Measurements from ENCODE around the gene DYNC1LI2.

DYNC1LI2 gene

DNA sequence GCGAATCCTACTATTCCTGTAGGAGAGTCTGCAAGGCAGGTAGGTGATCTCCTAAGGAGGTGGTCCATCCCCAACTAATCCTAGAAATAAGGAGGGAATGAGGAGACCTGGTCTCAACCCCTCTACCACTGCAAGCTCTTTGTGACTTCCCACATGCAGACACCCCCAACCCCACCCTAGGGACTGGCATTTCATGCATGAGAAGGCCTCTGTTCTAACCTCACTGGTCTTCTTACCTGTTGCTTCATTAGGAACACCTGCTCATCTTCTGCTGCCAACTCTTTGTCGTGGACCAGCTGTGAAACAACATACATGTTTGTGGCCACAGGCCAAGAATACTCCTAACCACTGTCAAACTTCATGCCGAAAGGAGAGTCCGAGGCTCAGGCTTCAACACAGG lies 22.6 kb downstream of the DYNC1LI2 start:
- Histone ChIP-seq H3K27ac (ENCODE audit: low read depth, low read length) (no peak overlapping the region), H3K4me1 (ENCODE audit: control insufficient read depth, insufficient read depth, low read length) (peaks cover 2% of the 10 kb centered on the region), H3K36me3 (ENCODE audit: control insufficient read depth, insufficient read depth, low read length) (peaks cover 60% of the 10 kb centered on the region), H3K9ac (ENCODE audit: low read length) (no peak overlapping the region), H3K27me3 (ENCODE audit: control insufficient read depth, insufficient read depth, low read length) (no peaks in the 10 kb centered on the region), H3K4me3 (ENCODE audit: low read length) (no peak overlapping the region)

- peaks cover 65% of the 10 kb centered on the region for H3K36me3 ChIP-seq (ENCODE audit: control insufficient read depth, insufficient read depth, low read length)
- H3K27ac ChIP-seq (ENCODE audit: low read depth, low read length), result no peak overlapping the region
- peaks cover 2% of the 10 kb centered on the region for H3K4me1 ChIP-seq (ENCODE audit: control insufficient read depth, insufficient read depth, low read length)
- no peak overlapping the region for H3K9ac ChIP-seq (ENCODE audit: low read length)
- no peak overlapping the region for H3K4me3 ChIP-seq (ENCODE audit: low read length)
- H3K27me3 ChIP-seq (ENCODE audit: control insufficient read depth, insufficient read depth, low read length), result no peaks in the 10 kb centered on the region
Measured at GRCh38 chr16:66728117-66728787, 23.2 kb downstream of the DYNC1LI2 start.

- no peak overlapping the region for H3K27ac ChIP-seq (ENCODE audit: low read depth, low read length)
- no peaks in the 10 kb centered on the region for H3K4me1 ChIP-seq (ENCODE audit: control insufficient read depth, insufficient read depth, low read length)
- H3K27me3 ChIP-seq (ENCODE audit: control insufficient read depth, insufficient read depth, low read length), result no peaks in the 10 kb centered on the region
- no peak overlapping the region for H3K9ac ChIP-seq (ENCODE audit: low read length)
- no peak overlapping the region for H3K4me3 ChIP-seq (ENCODE audit: low read length)
- H3K36me3 ChIP-seq (ENCODE audit: control insufficient read depth, insufficient read depth, low read length), result peaks cover 27% of the 10 kb centered on the region
Measured at GRCh38 chr16:66720766-66721165, 30.6 kb downstream of the DYNC1LI2 start.

DNA sequence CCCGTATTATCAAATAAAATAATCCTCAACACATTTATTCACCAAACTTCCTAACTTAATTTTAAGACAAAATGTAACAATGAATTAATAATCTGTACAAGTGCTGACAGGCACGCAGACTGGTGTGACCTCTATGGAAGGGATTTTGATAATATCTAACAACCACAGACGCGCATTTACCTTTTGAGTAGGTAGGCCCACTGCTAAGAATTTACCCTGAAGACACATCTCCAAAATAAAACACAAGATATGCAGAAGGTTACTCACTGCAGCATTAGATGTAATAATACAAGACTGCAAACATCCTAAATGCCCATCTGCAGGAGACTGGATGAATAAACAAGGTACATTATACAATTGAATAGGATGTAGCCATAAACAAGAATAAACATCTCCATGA lies 32.2 kb downstream of the DYNC1LI2 start:
- no peaks in the 10 kb centered on the region for H3K4me1 ChIP-seq (ENCODE audit: control insufficient read depth, insufficient read depth, low read length)
- peaks cover 18% of the 10 kb centered on the region for H3K36me3 ChIP-seq (ENCODE audit: control insufficient read depth, insufficient read depth, low read length)
- no peak overlapping the region for H3K4me3 ChIP-seq (ENCODE audit: low read length)
- H3K27ac ChIP-seq (ENCODE audit: low read depth, low read length), result no peak overlapping the region
- no peaks in the 10 kb centered on the region for H3K27me3 ChIP-seq (ENCODE audit: control insufficient read depth, insufficient read depth, low read length)
- H3K9ac ChIP-seq (ENCODE audit: low read length), result no peak overlapping the region

GRCh38 chr16:66717776-66718175 lies 33.6 kb downstream of the DYNC1LI2 start:
- no peak overlapping the region for H3K9ac ChIP-seq (ENCODE audit: low read length)
- H3K4me1 ChIP-seq (ENCODE audit: control insufficient read depth, insufficient read depth, low read length), result no peaks in the 10 kb centered on the region
- no peaks in the 10 kb centered on the region for H3K27me3 ChIP-seq (ENCODE audit: control insufficient read depth, insufficient read depth, low read length)
- no peak overlapping the region for H3K27ac ChIP-seq (ENCODE audit: low read depth, low read length)
- H3K36me3 ChIP-seq (ENCODE audit: control insufficient read depth, insufficient read depth, low read length), result peaks cover 4% of the 10 kb centered on the region
- no peak overlapping the region for H3K4me3 ChIP-seq (ENCODE audit: low read length)

- Histone ChIP-seq H3K4me3 (ENCODE audit: low read length) (no peak overlapping the region), H3K9ac (ENCODE audit: low read length) (no peak overlapping the region), H3K36me3 (ENCODE audit: control insufficient read depth, insufficient read depth, low read length) (no peaks in the 10 kb centered on the region), H3K27me3 (ENCODE audit: control insufficient read depth, insufficient read depth, low read length) (no peaks in the 10 kb centered on the region), H3K27ac (ENCODE audit: low read depth, low read length) (no peak overlapping the region), H3K4me1 (ENCODE audit: control insufficient read depth, insufficient read depth, low read length) (no peaks in the 10 kb centered on the region)
Measured at GRCh38 chr16:66717112-66717675, 34.2 kb downstream of the DYNC1LI2 start.

- Histone ChIP-seq H3K27ac (ENCODE audit: low read depth, low read length) (no peak overlapping the region), H3K36me3 (ENCODE audit: control insufficient read depth, insufficient read depth, low read length) (no peaks in the 10 kb centered on the region), H3K9ac (ENCODE audit: low read length) (no peak overlapping the region)
Measured at GRCh38 chr16:66714654-66715307, 36.6 kb downstream of the DYNC1LI2 start.

DNA sequence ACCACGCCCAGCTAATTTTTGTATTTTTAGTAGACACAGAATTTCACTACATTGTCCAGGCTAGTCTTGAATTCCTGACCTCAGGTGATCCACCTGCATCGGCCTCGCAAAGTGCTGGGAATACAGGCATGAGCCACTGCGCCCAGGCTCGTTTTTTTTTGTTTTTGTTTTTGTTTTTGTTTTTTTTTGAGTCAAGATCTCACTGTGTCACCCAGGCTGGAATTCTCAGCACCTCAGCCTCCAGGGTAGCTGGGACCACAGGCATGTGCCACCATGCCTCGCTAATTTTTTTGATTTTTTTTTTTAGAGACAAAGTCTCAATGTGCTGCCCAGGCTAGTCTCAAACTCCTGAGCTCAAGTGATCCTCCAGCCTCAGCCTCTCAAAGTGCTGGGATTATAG lies 37.3 kb downstream of the DYNC1LI2 start:
- no peak overlapping the region for H3K9ac ChIP-seq (ENCODE audit: low read length)
- H3K36me3 ChIP-seq (ENCODE audit: control insufficient read depth, insufficient read depth, low read length), result no peaks in the 10 kb centered on the region
- H3K27me3 ChIP-seq (ENCODE audit: control insufficient read depth, insufficient read depth, low read length), result no peaks in the 10 kb centered on the region
- H3K4me3 ChIP-seq (ENCODE audit: low read length), result no peak overlapping the region
- H3K4me1 ChIP-seq (ENCODE audit: control insufficient read depth, insufficient read depth, low read length), result no peaks in the 10 kb centered on the region
- no peak overlapping the region for H3K27ac ChIP-seq (ENCODE audit: low read depth, low read length)

More at GRCh38 chr16:66714654-66715307, 36.6 kb downstream of the DYNC1LI2 start:
- Histone ChIP-seq H3K4me1 (ENCODE audit: control insufficient read depth, insufficient read depth, low read length) (no peaks in the 10 kb centered on the region), H3K4me3 (ENCODE audit: low read length) (no peak overlapping the region), H3K27me3 (ENCODE audit: control insufficient read depth, insufficient read depth, low read length) (no peaks in the 10 kb centered on the region)

DNA sequence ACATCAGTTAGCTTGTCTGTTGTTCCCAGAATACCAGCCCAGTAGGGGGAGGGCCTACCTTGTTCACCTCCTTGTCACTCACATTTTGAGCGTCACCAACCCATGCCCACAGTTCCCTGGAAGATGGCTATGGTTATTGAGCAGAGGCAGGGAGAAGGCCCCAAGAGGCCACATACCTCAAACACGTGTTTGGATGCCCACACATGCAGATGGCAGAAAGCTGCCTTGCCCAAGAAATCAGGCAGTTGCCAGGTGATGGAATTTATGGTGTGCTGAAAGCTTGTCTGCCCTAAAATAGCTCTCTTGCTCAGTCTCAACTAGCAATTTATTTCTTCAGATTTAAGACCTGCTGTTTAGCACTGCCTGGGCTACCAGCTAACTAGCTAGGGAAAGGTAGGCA lies 38.3 kb downstream of the DYNC1LI2 start:
- Histone ChIP-seq H3K9ac (ENCODE audit: low read length) (no peak overlapping the region), H3K27ac (ENCODE audit: low read depth, low read length) (no peak overlapping the region), H3K4me1 (ENCODE audit: control insufficient read depth, insufficient read depth, low read length) (no peaks in the 10 kb centered on the region), H3K27me3 (ENCODE audit: control insufficient read depth, insufficient read depth, low read length) (no peaks in the 10 kb centered on the region), H3K36me3 (ENCODE audit: control insufficient read depth, insufficient read depth, low read length) (no peaks in the 10 kb centered on the region), H3K4me3 (ENCODE audit: low read length) (no peak overlapping the region)

GRCh38 chr16:66712512-66712911 lies 38.9 kb downstream of the DYNC1LI2 start:
- no peaks in the 10 kb centered on the region for H3K36me3 ChIP-seq (ENCODE audit: control insufficient read depth, insufficient read depth, low read length)
- H3K4me1 ChIP-seq (ENCODE audit: control insufficient read depth, insufficient read depth, low read length), result no peaks in the 10 kb centered on the region
- no peak overlapping the region for H3K27ac ChIP-seq (ENCODE audit: low read depth, low read length)
- no peaks in the 10 kb centered on the region for H3K27me3 ChIP-seq (ENCODE audit: control insufficient read depth, insufficient read depth, low read length)
- H3K9ac ChIP-seq (ENCODE audit: low read length), result no peak overlapping the region
- no peak overlapping the region for H3K4me3 ChIP-seq (ENCODE audit: low read length)

DNA sequence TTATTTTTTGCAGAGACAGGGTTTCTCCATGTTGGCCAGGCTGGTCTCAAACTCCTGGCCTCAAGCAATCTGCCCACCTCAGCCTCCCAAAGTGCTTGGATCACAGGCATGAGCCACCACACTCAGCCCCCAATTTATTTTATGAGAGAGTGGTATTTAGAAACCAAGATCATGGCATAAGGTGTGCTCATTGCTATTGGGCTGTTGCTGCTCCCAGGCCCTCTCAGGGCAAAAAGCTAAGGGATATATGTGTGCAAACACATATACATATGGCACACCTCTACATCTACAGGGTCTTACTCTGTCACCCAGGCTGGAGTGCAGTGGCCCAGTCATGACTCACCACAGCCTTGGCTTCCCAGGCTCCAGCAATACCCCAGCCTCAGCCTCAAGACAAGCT lies 39.8 kb downstream of the DYNC1LI2 start:
- H3K4me1 ChIP-seq (ENCODE audit: control insufficient read depth, insufficient read depth, low read length), result no peaks in the 10 kb centered on the region
- H3K27me3 ChIP-seq (ENCODE audit: control insufficient read depth, insufficient read depth, low read length), result no peaks in the 10 kb centered on the region
- no peak overlapping the region for H3K27ac ChIP-seq (ENCODE audit: low read depth, low read length)
- no peak overlapping the region for H3K9ac ChIP-seq (ENCODE audit: low read length)
- no peak overlapping the region for H3K4me3 ChIP-seq (ENCODE audit: low read length)
- H3K36me3 ChIP-seq (ENCODE audit: control insufficient read depth, insufficient read depth, low read length), result no peaks in the 10 kb centered on the region

- Histone ChIP-seq H3K36me3 (ENCODE audit: control insufficient read depth, insufficient read depth, low read length) (no peaks in the 10 kb centered on the region), H3K27ac (ENCODE audit: low read depth, low read length) (peak overlapping the region; percentile 37), H3K27me3 (ENCODE audit: control insufficient read depth, insufficient read depth, low read length) (no peaks in the 10 kb centered on the region), H3K4me1 (ENCODE audit: control insufficient read depth, insufficient read depth, low read length) (no peaks in the 10 kb centered on the region), H3K9ac (ENCODE audit: low read length) (peak overlapping the region; percentile 51), H3K4me3 (ENCODE audit: low read length) (peak overlapping the region; percentile 13)
Measured at GRCh38 chr16:66706506-66706880, 44.9 kb downstream of the DYNC1LI2 start.

All from rectal smooth muscle tissue (tissue), 1 donor.